Ovary (tissue), 9 donors: ENCODE measurements around the gene TRAF5. TPM values are rescaled to one million over a fixed set of nuclear protein-coding genes. Genes with fewer than 3 reads are reported as not detected.

Experiments used
- DNase-seq, 5 donors: peaks; one replicate each; pipeline ENCODE4 v3.0.0-alpha.2; 2019 to 2020
- H3K27ac ChIP-seq, 2 donors: fragments of 200-600 bp; one replicate each; pipeline versions ENCODE4 v1.5.1 to v1.8.0; 2019 to 2022
- H3K27me3 ChIP-seq: fragments of 200-600 bp; one replicate; pipeline ENCODE4 v1.8.0; 2022
- H3K36me3 ChIP-seq: fragments of 200-600 bp; sonication (generic); one replicate; pipeline ENCODE4 v1.5.1; 2019
- H3K4me1 ChIP-seq: one replicate; pipeline ENCODE4 v1.8.1; 2013; ENCODE audit warnings: mild to moderate bottlenecking, moderate library complexity; ENCODE audit not compliant: insufficient read depth
- H3K4me3 ChIP-seq: fragments of 200-600 bp; sonication (generic); one replicate; pipeline ENCODE4 v1.5.1; 2017
- H3K9me3 ChIP-seq, 2 donors: fragments of 200-600 bp in 1 of 2; sonication (generic) in 1 of 2; one replicate each; pipeline versions ENCODE4 v1.5.1 to v1.8.1; 2013 to 2019; ENCODE audit warnings: mild to moderate bottlenecking in 1 of 2, moderate library complexity in 1 of 2
- CTCF ChIP-seq, 3 donors: fragments of 450-650 bp in 2 of 3; fragments of 200-600 bp in 1 of 3; IDR thresholded peaks; one replicate each; pipeline versions ENCODE4 v1.5.1 to v1.8.0; 2016 to 2022; ENCODE audit warnings: antibody characterized with exemption in 3 of 3, mild to moderate bottlenecking in 1 of 3
- EP300 ChIP-seq: sonication (generic); formaldehyde crosslinking; IDR thresholded peaks from one replicate; pipeline ENCODE4 v1.6.1; 2017; ENCODE audit warnings: antibody characterized with exemption
- POLR2A ChIP-seq: fragments of 450-650 bp; IDR thresholded peaks from one replicate; pipeline ENCODE4 v1.6.1; 2017; ENCODE audit warnings: antibody characterized with exemption, mild to moderate bottlenecking, moderate library complexity
- WGBS, 3 donors: extraction: QIAGEN DNeasy Blood & Tissue Kit in 1 of 3; methylation state at CpG; one replicate each; pipeline versions ENCODE4 v1.1.5 to v1.1.7; 2013 to 2017; 5-methylcytosine and 5-hydroxymethylcytosine counted together
- intact Hi-C, 4 donors: fragments of 100-400 bp; cut with DNase I; formaldehyde crosslinking; loops; one replicate each; pipeline versions ENCODE4 v1.11.0 to v1.15.1; 2022 to 2023
- polyA plus RNA-seq, 2 donors: library from polyadenylated mRNA; stranded (reverse); fragments of 200-250 nt in 1 of 2; fragments of 350-450 nt in 1 of 2; fragmentation: Illumina TruSeq in 1 of 2; extraction: RNeasy Lipid Tissue Mini Kit (QIAGEN cat#74804) in 1 of 2; gene quantifications; one replicate each; pipeline ENCODE4 v1.2.3, GENCODE V29; 2013 to 2014
- total RNA-seq, 7 donors: library from RNA; depleted of rRNA in 2 of 7; stranded (reverse); fragments of >200 nt in 2 of 7; fragmentation: NEBNext Ultra II Directional in 3 of 7; extraction: Animal tissue kit (Norgen Biotek cat#: 25700) in 3 of 7; gene quantifications; one replicate each; pipeline versions ENCODE4 v1.1.0 to v1.2.4, GENCODE V29; 2016 to 2023
- donor health status: DM: no; HTN: no; CAD: no; lungs with moderate emphysema.
- donor health status: DM: no; HTN: no; CAD: no.
- donor health status: Bipolar disorder and iron deficiency.
- donor health status: DM: yes; HTN: yes; CAD: no.
- donor health status: DM: no; HTN: no; CAD: no.
- donor health status: DM: yes; HTN: yes; CAD: no.

Gene TRAF5
- total and polyA plus RNA-seq, 9 donors, result 6.1 to 23.2 (median 13.6) TPM

GRCh38 chr1:211281320-211282022 is 45.2 kb upstream of the TRAF5 start:
- H3K9me3 ChIP-seq, result no peaks in the 10 kb centered on the region
- 74 to 77% (median 75%) methylated on average over 6 of the region's 6 CpGs for WGBS, 3 donors
- H3K4me1 ChIP-seq, result peaks cover 1% of the 10 kb centered on the region
- H3K27me3 ChIP-seq, result no peaks in the 10 kb centered on the region
- intact Hi-C loops, result no loop called here
- TF ChIP-seq CTCF (IDR thresholded peaks at IDR 0.05) (no peak), EP300 (no peak), POLR2A (no peak)
- no peak overlapping the region for H3K27ac ChIP-seq
- H3K36me3 ChIP-seq, result no peaks in the 10 kb centered on the region
- H3K4me3 ChIP-seq, result no peak overlapping the region
- DNase-seq, result no peak

GRCh38 chr1:211282023-211282373 is 44.6 kb upstream of the TRAF5 start:
- no peak overlapping the region for H3K4me3 ChIP-seq
- H3K9me3 ChIP-seq, result no peaks in the 10 kb centered on the region
- no peaks in the 10 kb centered on the region for H3K27me3 ChIP-seq
- H3K27ac ChIP-seq, result no peak overlapping the region
- no peak for DNase-seq
- peaks cover 1% of the 10 kb centered on the region for H3K4me1 ChIP-seq
- intact Hi-C loops, result no loop called here
- no peak for TF ChIP-seq POLR2A
- TF ChIP-seq CTCF (IDR thresholded peaks at IDR 0.05), result no peak
- no peak for TF ChIP-seq EP300
- H3K36me3 ChIP-seq, result no peaks in the 10 kb centered on the region

GRCh38 chr1:211285196-211285595 is 41.4 kb upstream of the TRAF5 start:
- TF ChIP-seq EP300 (no peak), CTCF (IDR thresholded peaks at IDR 0.05) (no peak)
- 72 to 82% (median 82%) methylated on average over 4 of the region's 4 CpGs for WGBS, 3 donors
- H3K27me3 ChIP-seq, result no peaks in the 10 kb centered on the region
- no peaks in the 10 kb centered on the region for H3K9me3 ChIP-seq
- DNase-seq, result no peak
- no peak overlapping the region for H3K27ac ChIP-seq
- H3K4me1 ChIP-seq, result no peaks in the 10 kb centered on the region
- H3K36me3 ChIP-seq, result no peaks in the 10 kb centered on the region
- intact Hi-C loops, result no loop called here
- no peak overlapping the region for H3K4me3 ChIP-seq

GRCh38 chr1:211287218-211287617 is 39.4 kb upstream of the TRAF5 start:
- Histone ChIP-seq H3K9me3 (no peaks in the 10 kb centered on the region), H3K4me3 (no peak overlapping the region), H3K36me3 (no peaks in the 10 kb centered on the region), H3K4me1 (no peaks in the 10 kb centered on the region), H3K27ac (no peak overlapping the region), H3K27me3 (no peaks in the 10 kb centered on the region)
- TF ChIP-seq EP300, result no peak
- no peak for TF ChIP-seq POLR2A
- no peak for TF ChIP-seq CTCF (IDR thresholded peaks at IDR 0.05)
- intact Hi-C loops, result no loop called here
- no peak for DNase-seq
- 87 to 90% (median 87%) methylated on average over 3 of the region's 3 CpGs for WGBS, 3 donors
